ENCODE results near the gene BICD1.

BICD1 gene

DNA sequence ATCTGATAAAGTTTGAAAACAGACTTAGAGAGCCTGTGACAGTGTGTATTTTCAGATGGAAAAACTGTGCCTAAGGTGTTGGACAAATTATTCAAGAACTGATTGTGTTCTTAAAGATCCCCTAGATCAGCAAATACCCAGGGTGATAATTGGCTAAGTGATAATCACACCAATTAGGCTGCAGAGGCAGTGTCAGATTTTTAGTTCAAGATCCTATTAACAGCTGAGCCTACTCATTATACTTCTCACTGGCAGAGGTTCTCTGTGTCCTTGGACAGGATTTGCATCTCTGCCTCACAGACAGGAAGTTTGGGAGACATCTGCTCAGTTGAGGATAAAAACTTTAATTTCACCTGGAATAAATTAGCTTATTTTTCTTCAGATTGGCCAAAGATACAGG lies 288.4 kb downstream of the BICD1 start:
- no peak for FAIRE-seq
- DNase-seq (ENCODE audit: insufficient read length, low spot score), result no peak

DNA sequence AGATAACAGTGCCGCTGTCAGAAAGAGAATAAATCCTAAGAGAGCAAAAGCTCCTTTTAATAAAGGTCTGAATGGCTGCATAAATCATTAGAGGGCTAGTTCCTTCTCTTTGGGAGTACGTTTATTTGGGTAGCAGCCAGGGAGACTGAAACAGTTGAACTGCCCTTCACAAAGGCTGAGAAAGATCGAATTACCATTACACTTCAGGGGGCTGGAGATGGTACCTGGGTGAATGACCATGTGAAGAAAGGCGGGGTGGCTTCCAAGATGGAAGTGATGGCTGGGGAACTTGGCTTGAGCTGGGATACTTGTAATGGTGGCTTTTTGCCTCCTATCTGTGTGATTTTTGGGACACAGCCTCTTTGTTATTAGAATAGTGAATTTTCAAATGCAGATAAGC lies 291.0 kb downstream of the BICD1 start:
- FAIRE-seq (no peak), DNase-seq (ENCODE audit: insufficient read length, low spot score) (no peak)

DNA sequence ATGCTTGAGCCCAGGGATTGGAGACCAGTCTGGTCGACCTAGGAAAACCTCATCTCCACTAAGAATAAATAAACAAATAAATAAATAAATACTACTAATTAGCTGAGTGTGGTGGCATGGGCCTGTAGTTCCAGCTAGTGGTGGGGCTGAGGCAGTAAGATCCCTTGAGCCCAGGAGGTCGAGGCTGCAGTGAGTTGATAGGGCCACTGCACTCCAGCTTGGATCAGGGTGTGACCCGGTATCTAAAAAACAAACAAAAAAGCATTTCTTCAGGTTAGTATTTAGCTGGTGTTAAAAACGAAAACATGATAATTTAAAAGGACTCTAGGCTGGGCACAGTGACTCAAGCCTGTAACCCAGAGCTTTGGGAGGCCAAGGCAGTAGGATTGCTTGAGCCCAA lies 291.5 kb downstream of the BICD1 start:
- FAIRE-seq (no peak), DNase-seq (ENCODE audit: insufficient read length, low spot score) (no peak)

DNA sequence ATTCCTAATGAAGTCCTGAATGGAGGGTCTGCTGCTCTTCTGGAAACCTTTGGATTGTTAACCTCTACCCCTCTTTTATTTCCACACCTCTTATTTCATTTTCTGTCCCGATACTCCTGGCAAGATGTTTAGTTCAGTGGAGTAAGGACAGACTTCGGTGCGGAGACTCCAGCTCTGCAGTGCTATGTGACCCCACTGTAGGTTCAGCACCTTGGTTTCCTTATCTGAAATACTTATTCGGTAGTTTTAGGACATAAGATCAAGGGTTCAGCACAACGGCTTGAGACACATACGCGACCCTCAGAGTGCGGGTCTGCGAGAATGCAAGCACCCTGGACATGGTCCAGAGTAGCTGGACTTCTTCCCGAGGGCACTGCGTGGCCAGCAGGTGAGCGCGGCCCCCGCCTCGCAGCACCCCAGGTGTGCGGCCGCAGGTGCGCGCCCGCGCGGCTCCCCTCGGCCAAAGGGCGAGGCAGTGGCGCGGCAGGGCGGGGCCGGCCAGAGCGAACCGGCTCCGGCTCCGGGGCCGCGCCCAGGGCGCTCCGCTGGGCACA lies 292.2 kb downstream of the BICD1 start:
- FAIRE-seq (no peak), DNase-seq (ENCODE audit: insufficient read length, low spot score) (no peak)

DNA sequence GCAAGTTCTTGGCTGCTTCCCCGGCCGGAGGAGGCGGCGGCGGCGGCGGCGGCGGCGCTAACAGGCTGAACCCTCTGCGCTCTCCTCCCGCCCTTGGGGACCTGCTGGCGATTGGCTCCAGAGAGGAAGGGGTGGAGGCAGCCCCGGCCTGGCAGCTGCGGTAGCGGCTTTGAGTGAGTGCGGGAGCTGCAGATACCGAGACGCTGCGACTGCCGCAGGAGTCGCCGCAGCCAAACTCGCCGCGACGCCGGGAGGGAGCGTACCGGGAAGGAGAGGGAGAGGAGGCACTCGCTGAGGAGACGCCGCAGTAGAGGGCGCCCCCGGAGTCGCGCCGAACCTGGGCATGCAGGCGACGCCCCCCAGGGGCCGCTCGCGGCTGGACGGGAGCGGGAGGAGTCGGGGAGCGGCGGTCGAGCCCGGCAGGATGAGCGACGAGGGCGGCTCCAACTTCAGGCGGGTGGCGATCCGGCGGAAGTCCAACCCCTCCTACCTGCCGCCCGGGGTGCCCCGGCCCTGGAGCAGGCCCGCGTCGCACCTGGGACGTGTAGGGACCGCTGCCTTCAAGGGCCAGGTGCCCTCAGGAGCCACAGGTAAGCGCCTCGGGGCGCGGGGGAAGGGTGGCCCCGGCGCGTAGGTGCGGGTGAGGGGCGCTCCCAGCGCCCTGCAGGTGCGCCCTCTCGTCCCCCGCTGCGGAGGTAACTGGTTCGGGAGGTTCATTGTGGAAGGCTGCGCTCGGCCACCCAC lies 292.9 kb downstream of the BICD1 start, which contains the start of gene FGD4:
TSS of gene FGD4 (plus strand) at position 189 of the 744 bp plus-strand sequence.
- FAIRE-seq, result no peak
- DNase-seq (ENCODE audit: insufficient read length, low spot score), result peak; percentile 64

DNA sequence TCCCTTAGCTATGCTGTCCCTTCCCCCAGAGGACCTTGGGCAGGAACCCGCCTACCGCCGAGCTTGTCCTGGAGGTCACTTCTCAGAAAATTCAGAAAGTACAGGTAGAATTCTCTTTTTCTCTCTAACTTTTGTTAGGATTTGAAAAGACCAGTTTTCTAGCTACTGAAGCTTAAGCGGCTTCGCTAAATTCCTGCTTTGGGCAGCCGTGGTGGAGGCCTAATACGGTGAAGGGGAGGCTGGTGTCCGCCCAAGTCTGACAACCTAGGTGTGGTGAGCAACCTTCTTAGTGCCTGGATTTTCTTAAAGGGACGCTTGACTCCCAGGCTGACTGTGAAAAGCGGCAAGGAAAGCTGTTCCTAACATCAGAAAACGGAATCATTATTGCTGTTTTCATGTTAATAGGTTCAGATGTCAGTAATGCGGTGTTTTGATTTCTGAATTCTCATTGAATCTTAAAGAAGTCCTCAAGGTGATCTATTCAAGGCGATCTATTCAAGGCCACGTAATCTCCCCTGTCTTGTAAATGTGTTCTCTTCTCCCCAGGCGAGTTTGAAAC lies 293.5 kb downstream of the BICD1 start:
- no peak for DNase-seq (ENCODE audit: insufficient read length, low spot score)
- no peak for FAIRE-seq

DNA sequence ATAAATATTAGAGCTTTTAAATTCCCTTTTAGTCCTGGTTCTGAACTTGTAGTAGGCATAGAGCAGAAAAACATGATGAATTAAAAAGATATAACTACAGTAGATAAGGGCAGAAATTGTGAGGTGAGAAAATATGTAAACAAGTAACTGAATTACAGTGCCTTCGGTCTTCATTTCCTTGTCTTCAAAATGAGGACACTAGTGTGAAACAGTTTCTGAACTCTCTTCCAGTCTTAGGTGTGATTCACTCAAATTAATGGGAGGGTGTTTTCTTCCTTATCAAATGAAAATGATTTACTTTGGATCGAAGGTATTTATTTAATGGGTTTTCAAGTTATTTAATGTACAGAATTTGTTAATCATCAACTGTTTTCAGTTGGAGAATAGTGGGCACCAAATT lies 294.2 kb downstream of the BICD1 start:
- FAIRE-seq, result no peak

DNA sequence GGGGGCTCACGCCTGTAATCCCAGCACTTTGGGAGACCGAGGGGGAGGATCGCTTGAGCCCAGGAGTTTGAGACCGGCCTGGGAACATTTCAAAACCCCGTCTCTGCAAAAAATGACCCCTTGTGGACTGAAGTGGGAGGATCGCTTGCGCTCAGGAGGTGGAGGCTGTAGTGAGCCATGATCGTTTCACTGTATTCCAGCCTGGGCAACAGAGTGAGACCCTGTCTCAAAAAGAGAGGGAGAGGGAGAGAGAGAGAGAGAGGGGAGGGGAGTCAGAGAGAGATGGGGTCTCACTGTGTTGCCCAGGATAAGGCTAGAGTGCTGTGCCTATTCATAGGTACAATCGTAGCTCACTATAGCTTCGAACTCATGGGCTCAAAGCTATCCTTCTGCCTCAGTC lies 295.5 kb downstream of the BICD1 start:
- DNase-seq (ENCODE audit: insufficient read length, low spot score) (no peak), FAIRE-seq (no peak)

More for the DNA sequence above, 294.2 kb downstream of the BICD1 start:
- DNase-seq (ENCODE audit: insufficient read length, low spot score), result no peak

DNA sequence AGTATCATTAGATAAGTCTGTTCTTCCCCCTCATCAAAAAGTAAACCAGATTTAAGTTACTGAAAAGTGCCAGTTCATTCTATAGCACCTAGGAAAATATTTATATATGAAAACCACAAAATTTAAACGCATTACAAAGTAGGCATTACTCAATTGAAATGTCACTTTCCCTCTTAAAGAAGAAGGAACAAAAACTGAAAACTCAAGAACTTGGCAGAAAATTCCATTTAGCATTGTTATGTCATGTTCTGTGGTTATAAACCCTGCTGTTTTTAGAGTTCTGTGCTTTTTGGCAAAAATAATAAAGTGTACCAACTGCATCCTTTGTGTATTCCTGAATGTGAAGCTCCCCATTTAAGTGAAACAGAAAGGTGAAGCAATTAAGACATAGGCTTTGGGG lies 296.3 kb downstream of the BICD1 start:
- no peak for DNase-seq (ENCODE audit: insufficient read length, low spot score)
- FAIRE-seq, result no peak

DNA sequence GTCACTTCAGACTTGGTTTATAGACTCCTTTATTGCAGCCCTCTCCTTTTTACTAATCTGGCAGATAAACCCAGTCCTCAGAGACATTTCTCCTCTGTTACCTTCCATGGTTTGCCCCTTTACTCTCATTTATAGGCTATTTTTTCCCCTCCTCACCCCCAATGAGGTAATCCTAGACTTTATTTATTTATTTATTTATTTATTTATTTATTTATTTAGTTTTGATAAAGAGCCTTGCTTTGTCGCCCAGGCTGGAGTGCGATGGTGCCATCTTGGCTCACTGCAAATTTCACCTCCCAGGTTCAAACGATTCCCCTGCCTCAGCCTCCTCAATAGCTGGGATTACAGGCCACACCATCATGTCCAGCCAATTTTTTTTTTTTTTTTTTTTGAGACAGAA lies 301.1 kb downstream of the BICD1 start:
- no peak for FAIRE-seq
- DNase-seq (ENCODE audit: insufficient read length, low spot score), result no peak

DNA sequence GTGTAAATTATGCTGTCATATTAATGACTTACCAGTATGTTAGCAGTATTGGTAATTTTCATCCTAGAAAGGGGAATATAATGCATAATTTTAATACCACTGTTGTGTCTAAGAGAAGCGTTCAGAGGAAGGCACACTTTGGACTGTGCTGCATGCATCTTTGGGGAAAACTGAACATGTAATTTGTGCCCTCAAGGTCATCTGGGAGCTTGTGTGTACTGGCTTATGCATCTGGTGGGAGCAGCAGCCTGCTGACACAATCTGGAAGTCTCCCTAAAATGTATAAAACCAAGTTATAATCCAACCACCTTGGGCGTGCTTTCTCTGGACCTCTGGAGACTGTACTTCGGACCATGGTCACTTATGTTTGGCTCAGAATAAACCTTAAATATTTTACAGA lies 306.8 kb downstream of the BICD1 start:
- FAIRE-seq (no peak), DNase-seq (ENCODE audit: insufficient read length, low spot score) (no peak)

DNA sequence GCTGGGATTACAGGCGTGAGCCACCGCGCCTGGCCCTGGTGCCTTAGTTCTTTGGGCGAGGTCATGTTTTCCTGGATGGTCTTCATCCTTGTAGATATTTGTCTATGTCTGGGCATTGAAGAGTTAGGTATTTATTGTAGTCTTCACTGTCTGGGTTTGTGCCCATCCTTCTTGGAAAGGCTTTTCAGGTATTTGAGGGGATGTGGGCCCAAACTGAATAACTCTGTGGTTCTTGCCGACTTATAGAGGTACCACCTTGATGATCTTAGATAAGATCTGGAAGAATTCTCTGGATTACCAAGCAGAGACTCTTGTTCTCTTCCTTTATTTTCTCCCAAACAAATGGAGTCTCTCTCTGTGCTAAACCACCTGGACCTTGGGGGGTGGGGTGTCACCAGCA lies 311.6 kb downstream of the BICD1 start:
- no peak for FAIRE-seq
- DNase-seq (ENCODE audit: insufficient read length, low spot score), result no peak

DNA sequence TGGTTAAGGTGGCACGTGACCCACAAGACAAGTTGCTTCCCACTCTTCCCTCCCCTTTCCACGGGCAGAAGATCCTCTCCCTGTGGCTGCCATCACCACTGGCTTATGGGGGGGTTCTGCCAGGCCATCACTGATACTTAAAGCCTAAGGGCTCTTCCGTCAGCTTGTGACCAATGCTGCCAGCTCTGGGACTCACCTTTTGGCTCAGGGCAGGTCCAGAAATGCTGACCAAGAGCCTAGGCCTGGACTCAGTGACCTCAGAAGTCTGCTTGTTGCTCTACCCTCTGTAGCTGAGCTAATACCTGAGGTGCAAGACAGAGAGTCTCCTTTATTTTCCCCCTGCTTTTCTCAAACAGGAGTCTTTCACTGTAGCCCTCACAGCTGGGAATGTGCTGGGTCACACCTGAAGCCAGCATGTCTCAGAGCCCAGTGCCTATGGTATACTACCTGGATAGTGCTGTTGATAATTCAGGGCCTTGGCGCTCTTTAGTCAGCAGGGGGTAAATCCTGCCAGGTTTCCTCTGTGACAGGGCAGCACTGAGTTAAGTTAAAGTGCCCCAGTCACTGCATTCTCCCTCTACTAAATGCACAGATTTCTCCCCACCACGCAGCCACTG lies 312.4 kb downstream of the BICD1 start:
- FAIRE-seq (no peak), DNase-seq (ENCODE audit: insufficient read length, low spot score) (no peak)

DNA sequence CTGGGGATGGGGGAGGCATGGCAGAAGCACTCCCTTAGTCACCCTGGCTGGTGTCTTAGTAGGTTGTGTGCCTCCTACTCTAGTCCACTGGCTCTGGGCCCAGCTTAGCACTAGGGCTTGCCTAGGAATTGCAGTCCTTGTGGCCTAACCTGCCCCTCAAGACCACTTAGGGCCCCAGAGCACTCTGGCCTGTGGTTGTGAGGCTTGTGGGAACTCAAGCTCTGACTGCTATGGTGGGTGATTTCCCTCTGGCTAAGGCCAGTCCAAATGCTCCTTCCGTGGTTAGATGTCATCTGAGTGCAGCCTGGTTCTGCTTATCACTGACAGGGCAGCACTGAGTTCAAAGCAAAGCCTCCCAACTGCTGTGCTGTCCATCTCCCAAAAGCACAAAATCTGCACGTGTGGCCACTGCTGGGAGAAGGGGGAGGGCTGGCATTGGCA lies 312.9 kb downstream of the BICD1 start:
- no peak for FAIRE-seq
- no peak for DNase-seq (ENCODE audit: insufficient read length, low spot score)

DNA sequence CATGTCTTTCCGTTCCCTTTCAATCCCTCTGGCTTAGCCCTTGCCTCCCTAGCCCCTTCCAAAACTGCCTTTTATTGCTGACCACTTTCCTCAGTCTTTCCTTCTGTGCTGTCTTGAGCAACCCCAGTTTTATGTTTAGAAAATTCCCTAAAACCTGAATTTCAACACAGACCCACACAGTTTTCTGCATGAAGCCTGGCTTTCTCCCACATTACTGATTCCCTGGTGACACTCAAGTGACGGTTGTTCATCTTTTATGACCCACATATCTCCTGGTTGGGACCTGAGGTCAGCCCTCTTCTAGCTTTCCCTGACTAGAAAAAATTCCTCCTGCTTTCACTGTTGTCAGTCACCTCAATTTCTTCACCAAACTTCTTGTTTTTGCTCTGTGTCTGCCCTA lies 313.7 kb downstream of the BICD1 start:
- FAIRE-seq (no peak), DNase-seq (ENCODE audit: insufficient read length, low spot score) (no peak)

DNA sequence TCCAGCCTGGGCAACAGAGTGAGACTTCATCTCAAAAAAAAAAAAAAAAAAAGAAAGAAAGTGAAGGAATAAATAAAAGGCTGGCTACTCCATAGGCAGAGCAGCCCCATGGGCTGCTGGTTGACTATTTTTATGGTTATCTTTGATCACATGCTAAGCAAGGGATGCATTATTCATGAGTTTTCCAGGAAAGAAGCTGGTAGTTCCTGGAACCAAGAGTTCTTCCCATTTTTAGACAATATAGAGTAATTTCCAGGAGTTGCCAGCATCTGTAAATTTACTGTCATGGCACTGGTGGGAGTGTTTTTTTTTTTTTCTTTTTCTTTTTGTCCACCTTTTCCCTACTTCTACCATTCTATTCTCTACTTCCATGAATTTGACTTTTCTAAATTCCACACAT lies 316.9 kb downstream of the BICD1 start:
- DNase-seq (ENCODE audit: insufficient read length, low spot score) (no peak), FAIRE-seq (no peak)

DNA sequence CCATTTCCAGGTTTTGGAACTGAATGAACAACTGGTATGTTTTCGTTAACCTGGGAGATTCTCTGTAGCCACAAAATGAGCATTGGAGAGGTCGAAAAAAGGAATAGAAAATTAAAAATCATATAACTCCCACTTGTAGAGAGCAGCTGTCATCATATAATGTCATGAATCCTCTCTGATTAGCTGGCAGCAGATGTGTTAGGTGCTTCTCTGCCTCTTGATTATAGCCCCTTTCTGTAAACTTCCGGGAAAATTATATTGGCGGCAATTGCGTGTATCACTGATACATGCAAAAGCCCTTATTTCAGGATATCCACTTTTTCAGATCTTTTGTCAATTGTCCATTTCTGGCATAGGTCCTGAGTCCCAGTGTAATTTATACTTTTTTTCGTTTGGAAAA lies 324.4 kb downstream of the BICD1 start:
- FAIRE-seq (no peak), DNase-seq (ENCODE audit: insufficient read length, low spot score) (no peak)
